HepG2 (cell line): Measurements from ENCODE around the gene STARD10. TPM values are rescaled to one million over a fixed set of nuclear protein-coding genes. Genes with fewer than 3 reads are reported as not detected.
A peak's percentile ranks its signal among the peaks of the same experiment; 100 is the strongest.

Experiments used
- ATAC-seq: fragments of 200-7000 bp; cut with Tn5 transposase; 3 replicates; pipeline ENCODE4 v1.9.1; 2020; ENCODE audit warnings: mild to moderate bottlenecking, moderate library complexity
- BruUV-seq: library from RNA; stranded (reverse); fragments of 400-500 nt; replicated peaks from 2 replicates; lab custom pipeline; 2021; lab: Mats Ljungman, UMichigan
- CTCF ChIA-PET: fragments of 300-600 bp; formaldehyde crosslinking; extraction: SDS; loops from one replicate; lab custom pipeline; 2021; ENCODE audit warnings: low total read pairs, inconsistent platforms, low intra/inter-chr PET ratio; lab: Yijun Ruan, JAX
- POLR2A ChIA-PET: fragments of 350-600 bp; sonication (Branson Sonifier 250); formaldehyde crosslinking; loops from one replicate; lab custom pipeline; 2020; ENCODE audit warnings: antibody characterized with exemption, inconsistent platforms; lab: Yijun Ruan, JAX
- DNase-seq: peaks from one replicate; pipeline ENCODE4 v3.0.0-alpha.2; 2015; ENCODE audit warnings: low spot score
- FAIRE-seq: peaks from 3 replicates; lab custom pipeline; 2011; peaks lifted over from hg19 to GRCh38; lab: Jason Lieb, UNC
- H2AFZ ChIP-seq: one replicate; pipeline ENCODE4 v1.6.1; 2011; ENCODE audit warnings: low read length, inconsistent platforms
- H3K27ac ChIP-seq: fragments of 300-600 bp; 3 replicates; pipeline ENCODE4 v1.8.0; 2011; ENCODE audit warnings: mixed run types, mild to moderate bottlenecking, mixed read lengths, low read length, inconsistent platforms; ENCODE audit not compliant: insufficient read depth; ENCODE audit errors: extremely low read length
- H3K27me3 ChIP-seq, 2 experiments: fragments of 200-600 bp in 1 of 2; 2 replicates in 1 of 2; 3 replicates in 1 of 2; pipeline versions ENCODE4 v1.6.0 to v1.8.0; 2011; ENCODE audit warnings: low read length in 2 of 2, mild to moderate bottlenecking in 2 of 2, moderate library complexity in 2 of 2, inconsistent platforms in 1 of 2; ENCODE audit not compliant: insufficient read depth in 2 of 2, control insufficient read depth in 1 of 2
- H3K36me3 ChIP-seq, 2 experiments: fragments of 200-600 bp in 1 of 2; replicated peaks in 1 of 2; 2 replicates in 1 of 2; 3 replicates in 1 of 2; pipeline versions ENCODE4 v1.5.1 to v1.8.0; 2011; ENCODE audit warnings: low read length in 2 of 2, inconsistent platforms in 1 of 2; ENCODE audit not compliant: insufficient read depth in 2 of 2, control insufficient read depth in 1 of 2
- H3K4me1 ChIP-seq: 2 replicates; pipeline ENCODE4 v1.5.1; 2012; ENCODE audit warnings: low read length, inconsistent platforms; ENCODE audit not compliant: insufficient read depth
- H3K4me2 ChIP-seq: 2 replicates; pipeline ENCODE4 v1.6.0; 2011; ENCODE audit warnings: low read depth, low read length, inconsistent platforms
- H3K4me3 ChIP-seq, 3 experiments: fragments of 200-600 bp in 1 of 3; sonication (generic), shearing (Covaris generic) in 1 of 3; replicated peaks in 1 of 3; 2 replicates each; pipeline ENCODE4 v1.5.1; 2011 to 2016; ENCODE audit warnings: low read length in 3 of 3, inconsistent platforms in 2 of 3, low read depth in 2 of 3, mild to moderate bottlenecking in 2 of 3, control low read depth in 1 of 3, mixed read lengths in 1 of 3; ENCODE audit not compliant: insufficient read depth in 1 of 3
- H3K79me2 ChIP-seq: one replicate; pipeline ENCODE4 v1.6.1; 2011; ENCODE audit warnings: low read length, inconsistent platforms; ENCODE audit not compliant: insufficient read depth
- H3K9ac ChIP-seq: 2 replicates; pipeline ENCODE4 v1.6.0; 2011; ENCODE audit warnings: mild to moderate bottlenecking, low read depth, low read length, inconsistent platforms; ENCODE audit not compliant: insufficient read depth
- H3K9me3 ChIP-seq: 2 replicates; pipeline ENCODE4 v1.5.1; 2012; ENCODE audit warnings: mild to moderate bottlenecking, low read length
- H4K20me1 ChIP-seq: 2 replicates; pipeline ENCODE4 v1.6.0; 2011; ENCODE audit warnings: inconsistent platforms, mild to moderate bottlenecking, low read length, moderate library complexity; ENCODE audit not compliant: insufficient read depth
- ATRX ChIP-seq: sonication (generic); formaldehyde crosslinking; IDR thresholded peaks from 2 replicates; pipeline ENCODE4 v1.4.0; 2020; ENCODE audit warnings: missing genetic modification reagents, borderline replicate concordance
- ELF1 ChIP-seq: sonication (generic); formaldehyde crosslinking; IDR thresholded peaks from 2 replicates; pipeline ENCODE4 v1.4.0; 2020; ENCODE audit warnings: missing genetic modification reagents
- FLYWCH1 ChIP-seq: sonication (generic); formaldehyde crosslinking; IDR thresholded peaks from 2 replicates; pipeline ENCODE4 v1.8.1; 2023; ENCODE audit warnings: mild to moderate bottlenecking, missing genetic modification reagents
- GATAD2A ChIP-seq: IDR thresholded peaks from 2 replicates; pipeline ENCODE4 v1.6.1; 2016
- HNF4A ChIP-seq: sonication (generic); formaldehyde crosslinking; IDR thresholded peaks from 2 replicates; pipeline ENCODE4 v1.4.0; 2020; ENCODE audit warnings: missing genetic modification reagents
- MATR3 ChIP-seq: sonication (generic); formaldehyde crosslinking; IDR thresholded peaks from 2 replicates; pipeline ENCODE4 v1.4.0; 2020; ENCODE audit warnings: missing genetic modification reagents
- NCOA5 ChIP-seq: sonication (generic); formaldehyde crosslinking; IDR thresholded peaks from 2 replicates; pipeline ENCODE4 v1.4.0; 2020; ENCODE audit warnings: missing genetic modification reagents
- RBM39 ChIP-seq: fragments of 200-400 bp; formaldehyde crosslinking; IDR thresholded peaks from one replicate; pipeline ENCODE4 v1.6.1; 2018; ENCODE audit warnings: antibody characterized with exemption, mild to moderate bottlenecking, low read depth, low read length; ENCODE audit not compliant: poor library complexity, severe bottlenecking
- REXO4 ChIP-seq: sonication (generic); formaldehyde crosslinking; IDR thresholded peaks from 2 replicates; pipeline ENCODE4 v1.8.0; 2022; ENCODE audit warnings: missing genetic modification reagents, mild to moderate bottlenecking, borderline replicate concordance
- YEATS4 ChIP-seq: sonication (generic); formaldehyde crosslinking; IDR thresholded peaks from 2 replicates; pipeline ENCODE4 v1.4.0; 2020; ENCODE audit warnings: missing genetic modification reagents, borderline replicate concordance
- ZNF121 ChIP-seq: sonication (generic); formaldehyde crosslinking; IDR thresholded peaks from 2 replicates; pipeline ENCODE4 v1.5.0; 2020; ENCODE audit warnings: mild to moderate bottlenecking, missing genetic modification reagents
- ZNF383 ChIP-seq: sonication (generic); formaldehyde crosslinking; IDR thresholded peaks from 2 replicates; pipeline ENCODE4 v1.4.0; 2020; ENCODE audit warnings: missing genetic modification reagents, mild to moderate bottlenecking, borderline replicate concordance
- ZNF552 ChIP-seq: sonication (generic); formaldehyde crosslinking; IDR thresholded peaks from 2 replicates; pipeline ENCODE4 v1.9.0; 2022; ENCODE audit warnings: missing genetic modification reagents, mild to moderate bottlenecking, borderline replicate concordance
- ZNF720 ChIP-seq: sonication (generic); formaldehyde crosslinking; IDR thresholded peaks from 2 replicates; pipeline ENCODE4 v1.4.0; 2020; ENCODE audit warnings: missing genetic modification reagents
- WGBS: methylation state at CpG from one replicate; pipeline ENCODE4 v1.1.6; 2017; ENCODE audit warnings: low lambda C conversion rate; 5-methylcytosine and 5-hydroxymethylcytosine counted together
- in situ Hi-C: cut with HindIII; loops from 2 replicates; pipeline ENCODE4 v1.10.0; 2017; ENCODE audit warnings: low pct_unique_long_range_greater_than_20kb; ENCODE audit not compliant: extremely low pct_ligation_motif_present
- intact Hi-C: fragments of 100-400 bp; cut with micrococcal nuclease; formaldehyde crosslinking; loops from one replicate; pipeline ENCODE4 v1.10.0; 2022; ENCODE audit not compliant: unreplicated experiment
- polyA plus RNA-seq, 8 experiments: library from polyadenylated mRNA; depleted of rRNA in 3 of 8; stranded (reverse) in 7 of 8; unstranded in 1 of 8; fragments of >200 nt; fragmentation: Illumina TruSeq in 4 of 8; extraction: Trizol in 4 of 8; gene quantifications; 2 replicates each; pipeline versions ENCODE4 v1.2.1 to v1.2.3, GENCODE V29; 2011 to 2016; ENCODE audit warnings: low read depth in 4 of 8, missing spikeins in 1 of 8, mixed read lengths in 1 of 8; ENCODE audit not compliant: insufficient read depth in 1 of 8
- total RNA-seq, 5 experiments: library from RNA; depleted of rRNA; stranded (reverse); fragments of >200 nt; fragmentation: Illumina TruSeq; extraction: Trizol; gene quantifications; 2 replicates each; pipeline ENCODE4 v1.2.3, GENCODE V29; 2016; ENCODE audit warnings: low read depth in 1 of 5
- TF ChIP-seq, protein P1 (sequence below): sonication (generic); formaldehyde crosslinking; IDR thresholded peaks from 2 replicates; pipeline ENCODE4 v1.4.0; 2020; ENCODE audit warnings: low read depth, missing genetic modification reagents
- TF ChIP-seq, protein P2 (sequence below): sonication (generic); formaldehyde crosslinking; IDR thresholded peaks from 2 replicates; pipeline ENCODE4 v1.4.0; 2020; ENCODE audit warnings: mild to moderate bottlenecking, low read depth, missing genetic modification reagents
- TF ChIP-seq, protein P3 (sequence below): IDR thresholded peaks from 2 replicates; pipeline ENCODE4 v1.6.1; 2016; ENCODE audit warnings: low read depth, borderline replicate concordance
- TF ChIP-seq, protein P4 (sequence below): sonication (generic); formaldehyde crosslinking; IDR thresholded peaks from 2 replicates; pipeline ENCODE4 v1.4.0; 2020; ENCODE audit warnings: mild to moderate bottlenecking, missing genetic modification reagents

Gene STARD10
- total and polyA plus RNA-seq, 2 of the 13 experiments (the other 11 are each of a cell fraction or from before 2014, with no cell fraction given): 260 to 341 TPM

- no peaks in the 10 kb centered on the region for H4K20me1 ChIP-seq
- H3K36me3 ChIP-seq: peaks cover 0 to 2% of the 10 kb centered on the region in 2 experiments; a peak in 2 of 5 replicates
- no peaks in the 10 kb centered on the region for H3K9me3 ChIP-seq
- ChIA-PET POLR2A (interaction anchor here (0.8 to 2.9 kb wide), 9 partner anchors 11 to 364 kb away, joined by 3 to 22 read pairs (median 3); partner anchors contain the start of gene STARD10), CTCF (interaction anchor here (3.6 kb wide), 1 partner anchor 88 kb away, joined by 25 read pairs; no protein-coding TSS in a partner anchor)
- peak overlapping the region; percentile 99 for H3K4me2 ChIP-seq
- peaks cover 20% of the 10 kb centered on the region for H3K79me2 ChIP-seq
- peak overlapping the region; percentile 94 for H3K27ac ChIP-seq
- H3K4me1 ChIP-seq: peaks cover 41% of the 10 kb centered on the region
- peak; percentile 72 for ATAC-seq
- DNase-seq: peak; percentile 70
- peak overlapping the region; percentile 91 for H3K9ac ChIP-seq
- TSS peak; percentile 77 for BruUV-seq
- peak overlapping the region; percentile 43 for H2AFZ ChIP-seq
- in situ Hi-C loops (no loop called here), intact Hi-C loops (loop anchor here (1.0 to 2.0 kb wide), 3 partner anchors 18 to 88 kb away; partner anchors contain the start of gene STARD10)
- H3K4me3 ChIP-seq: peak overlapping the region; percentile 73 to 90 (median 82)
- peak; percentile 91 for FAIRE-seq
- H3K27me3 ChIP-seq: no peaks in the 10 kb centered on the region; a peak in 1 of 5 replicates
- WGBS: 0% methylated on average over 7 of the region's 24 CpGs
- no peak for TF ChIP-seq ZNF720 (CRISPR knock-in tag)
- no peak for TF ChIP-seq HNF4A (CRISPR knock-in tag)
- TF ChIP-seq, protein P1, sequence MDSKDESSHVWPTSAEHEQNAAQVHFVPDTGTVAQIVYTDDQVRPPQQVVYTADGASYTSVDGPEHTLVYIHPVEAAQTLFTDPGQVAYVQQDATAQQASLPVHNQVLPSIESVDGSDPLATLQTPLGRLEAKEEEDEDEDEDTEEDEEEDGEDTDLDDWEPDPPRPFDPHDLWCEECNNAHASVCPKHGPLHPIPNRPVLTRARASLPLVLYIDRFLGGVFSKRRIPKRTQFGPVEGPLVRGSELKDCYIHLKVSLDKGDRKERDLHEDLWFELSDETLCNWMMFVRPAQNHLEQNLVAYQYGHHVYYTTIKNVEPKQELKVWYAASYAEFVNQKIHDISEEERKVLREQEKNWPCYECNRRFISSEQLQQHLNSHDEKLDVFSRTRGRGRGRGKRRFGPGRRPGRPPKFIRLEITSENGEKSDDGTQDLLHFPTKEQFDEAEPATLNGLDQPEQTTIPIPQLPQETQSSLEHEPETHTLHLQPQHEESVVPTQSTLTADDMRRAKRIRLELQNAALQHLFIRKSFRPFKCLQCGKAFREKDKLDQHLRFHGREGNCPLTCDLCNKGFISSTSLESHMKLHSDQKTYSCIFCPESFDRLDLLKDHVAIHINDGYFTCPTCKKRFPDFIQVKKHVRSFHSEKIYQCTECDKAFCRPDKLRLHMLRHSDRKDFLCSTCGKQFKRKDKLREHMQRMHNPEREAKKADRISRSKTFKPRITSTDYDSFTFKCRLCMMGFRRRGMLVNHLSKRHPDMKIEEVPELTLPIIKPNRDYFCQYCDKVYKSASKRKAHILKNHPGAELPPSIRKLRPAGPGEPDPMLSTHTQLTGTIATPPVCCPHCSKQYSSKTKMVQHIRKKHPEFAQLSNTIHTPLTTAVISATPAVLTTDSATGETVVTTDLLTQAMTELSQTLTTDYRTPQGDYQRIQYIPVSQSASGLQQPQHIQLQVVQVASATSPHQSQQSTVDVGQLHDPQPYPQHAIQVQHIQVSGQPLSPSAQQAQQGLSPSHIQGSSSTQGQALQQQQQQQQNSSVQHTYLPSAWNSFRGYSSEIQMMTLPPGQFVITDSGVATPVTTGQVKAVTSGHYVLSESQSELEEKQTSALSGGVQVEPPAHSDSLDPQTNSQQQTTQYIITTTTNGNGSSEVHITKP (CRISPR knock-in tag): peak; percentile 94
- no peak for TF ChIP-seq REXO4
- TF ChIP-seq, protein P2, sequence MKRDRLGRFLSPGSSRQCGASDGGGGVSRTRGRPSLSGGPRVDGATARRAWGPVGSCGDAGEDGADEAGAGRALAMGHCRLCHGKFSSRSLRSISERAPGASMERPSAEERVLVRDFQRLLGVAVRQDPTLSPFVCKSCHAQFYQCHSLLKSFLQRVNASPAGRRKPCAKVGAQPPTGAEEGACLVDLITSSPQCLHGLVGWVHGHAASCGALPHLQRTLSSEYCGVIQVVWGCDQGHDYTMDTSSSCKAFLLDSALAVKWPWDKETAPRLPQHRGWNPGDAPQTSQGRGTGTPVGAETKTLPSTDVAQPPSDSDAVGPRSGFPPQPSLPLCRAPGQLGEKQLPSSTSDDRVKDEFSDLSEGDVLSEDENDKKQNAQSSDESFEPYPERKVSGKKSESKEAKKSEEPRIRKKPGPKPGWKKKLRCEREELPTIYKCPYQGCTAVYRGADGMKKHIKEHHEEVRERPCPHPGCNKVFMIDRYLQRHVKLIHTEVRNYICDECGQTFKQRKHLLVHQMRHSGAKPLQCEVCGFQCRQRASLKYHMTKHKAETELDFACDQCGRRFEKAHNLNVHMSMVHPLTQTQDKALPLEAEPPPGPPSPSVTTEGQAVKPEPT (CRISPR knock-in tag): no peak
- TF ChIP-seq NCOA5 (CRISPR knock-in tag): no peak
- TF ChIP-seq RBM39: no peak
- TF ChIP-seq MATR3 (CRISPR knock-in tag): no peak
- TF ChIP-seq ELF1 (CRISPR knock-in tag): no peak
- TF ChIP-seq, protein P3, sequence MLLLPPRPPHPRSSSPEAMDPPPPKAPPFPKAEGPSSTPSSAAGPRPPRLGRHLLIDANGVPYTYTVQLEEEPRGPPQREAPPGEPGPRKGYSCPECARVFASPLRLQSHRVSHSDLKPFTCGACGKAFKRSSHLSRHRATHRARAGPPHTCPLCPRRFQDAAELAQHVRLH: peak; percentile 77; the same call in 1 of the 2 replicates
- no peak for TF ChIP-seq YEATS4 (CRISPR knock-in tag)
- TF ChIP-seq, protein P4, sequence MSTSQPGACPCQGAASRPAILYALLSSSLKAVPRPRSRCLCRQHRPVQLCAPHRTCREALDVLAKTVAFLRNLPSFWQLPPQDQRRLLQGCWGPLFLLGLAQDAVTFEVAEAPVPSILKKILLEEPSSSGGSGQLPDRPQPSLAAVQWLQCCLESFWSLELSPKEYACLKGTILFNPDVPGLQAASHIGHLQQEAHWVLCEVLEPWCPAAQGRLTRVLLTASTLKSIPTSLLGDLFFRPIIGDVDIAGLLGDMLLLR (CRISPR knock-in tag): no peak
- peak; percentile 58; the same call in 1 of the 2 replicates for TF ChIP-seq GATAD2A
- TF ChIP-seq ZNF383 (CRISPR knock-in tag): peak; percentile 27; the same call in 1 of the 2 replicates
- TF ChIP-seq ZNF552 (CRISPR knock-in tag): no peak
- TF ChIP-seq FLYWCH1: no peak
- no peak for TF ChIP-seq ZNF121 (CRISPR knock-in tag)
- no peak for TF ChIP-seq ATRX
Observed at GRCh38 chr11:72812967-72813739, 19.3 kb upstream of the STARD10 start.
